ENCODE measurements around the gene ZFYVE26. TPM values are rescaled to one million over a fixed set of nuclear protein-coding genes. Genes with fewer than 3 reads are reported as not detected.

ZFYVE26 gene
- total RNA-seq, 1 experiment from 2014 or later: 19.9 TPM

DNA sequence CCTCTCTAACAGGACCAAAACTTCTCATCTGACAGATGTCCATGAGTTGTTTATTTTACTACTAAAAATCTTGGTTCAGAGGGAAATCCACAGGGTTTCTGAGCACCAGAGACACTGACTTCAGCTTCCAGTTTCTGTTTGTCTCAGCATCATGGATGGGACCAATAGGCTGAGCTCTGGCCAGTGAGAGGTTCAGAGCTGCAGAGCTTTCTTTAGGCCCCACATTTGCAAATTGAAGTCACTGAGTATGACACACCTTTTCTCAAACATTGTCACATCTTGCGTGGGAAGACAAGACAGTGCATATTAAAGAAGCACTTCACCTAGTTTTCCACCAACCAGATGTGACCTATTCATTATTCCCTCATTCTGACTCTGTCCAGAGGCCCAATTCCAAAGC lies 69.5 kb downstream of the ZFYVE26 start:
- H3K23me2 ChIP-seq (ENCODE audit: insufficient read length, low read depth, low read length, poor library complexity, severe bottlenecking): no peaks in the 10 kb centered on the region
- no peaks in the 10 kb centered on the region for H3K4me1 ChIP-seq (ENCODE audit: insufficient read depth, low read length)
- H4K5ac ChIP-seq (ENCODE audit: insufficient read length, low read depth, low read length): no peak overlapping the region
- no peak overlapping the region for H2AFZ ChIP-seq (ENCODE audit: low read length)
- H2BK20ac ChIP-seq (ENCODE audit: low read depth, low read length, poor library complexity, severe bottlenecking): no peak overlapping the region
- H3K18ac ChIP-seq (ENCODE audit: insufficient read length, low read depth, low read length): no peak overlapping the region
- no peak overlapping the region for H3K9ac ChIP-seq (ENCODE audit: extremely low read depth, insufficient read length, low read length)
- no peak overlapping the region for H2BK5ac ChIP-seq (ENCODE audit: insufficient read length, low read length)
- H3K23ac ChIP-seq (ENCODE audit: insufficient read length, low read depth, low read length): no peak overlapping the region
- H3K4me2 ChIP-seq (ENCODE audit: insufficient read depth, insufficient read length, low read length): no peak overlapping the region
- Mint-ChIP-seq H3K27ac (no peak overlapping the region), H3K4me3 (no peak overlapping the region), H3K9me3 (no peaks in the 10 kb centered on the region), H3K27me3 (ENCODE audit: low read depth) (no peaks in the 10 kb centered on the region; the same call in 1 of the 2 replicates), H3K4me1 (no peaks in the 10 kb centered on the region), H3K36me3 (ENCODE audit: insufficient read depth in 1 of 3, low read depth in 3 of 3) (peaks cover 23 to 37% (median 34%) of the 10 kb centered on the region in 3 experiments; a peak in 6 of 7 replicates)
- no peak overlapping the region for H2BK12ac ChIP-seq (ENCODE audit: insufficient read length, low read depth, low read length)
- no peak overlapping the region for H3K14ac ChIP-seq (ENCODE audit: insufficient read depth, low read length)
- H3K79me1 ChIP-seq (ENCODE audit: insufficient read depth, low read depth, low read length, poor library complexity, severe bottlenecking): no peaks in the 10 kb centered on the region
- no peaks in the 10 kb centered on the region; the same call in 1 of the 2 replicates for H3K79me2 ChIP-seq (ENCODE audit: insufficient read depth, low read length)
- H4K20me1 ChIP-seq (ENCODE audit: control insufficient read depth, insufficient read depth, insufficient read length): no peaks in the 10 kb centered on the region
- H3K27me3 ChIP-seq (ENCODE audit: insufficient read depth, low read length): no peaks in the 10 kb centered on the region
- TF ChIP-seq, protein P1, sequence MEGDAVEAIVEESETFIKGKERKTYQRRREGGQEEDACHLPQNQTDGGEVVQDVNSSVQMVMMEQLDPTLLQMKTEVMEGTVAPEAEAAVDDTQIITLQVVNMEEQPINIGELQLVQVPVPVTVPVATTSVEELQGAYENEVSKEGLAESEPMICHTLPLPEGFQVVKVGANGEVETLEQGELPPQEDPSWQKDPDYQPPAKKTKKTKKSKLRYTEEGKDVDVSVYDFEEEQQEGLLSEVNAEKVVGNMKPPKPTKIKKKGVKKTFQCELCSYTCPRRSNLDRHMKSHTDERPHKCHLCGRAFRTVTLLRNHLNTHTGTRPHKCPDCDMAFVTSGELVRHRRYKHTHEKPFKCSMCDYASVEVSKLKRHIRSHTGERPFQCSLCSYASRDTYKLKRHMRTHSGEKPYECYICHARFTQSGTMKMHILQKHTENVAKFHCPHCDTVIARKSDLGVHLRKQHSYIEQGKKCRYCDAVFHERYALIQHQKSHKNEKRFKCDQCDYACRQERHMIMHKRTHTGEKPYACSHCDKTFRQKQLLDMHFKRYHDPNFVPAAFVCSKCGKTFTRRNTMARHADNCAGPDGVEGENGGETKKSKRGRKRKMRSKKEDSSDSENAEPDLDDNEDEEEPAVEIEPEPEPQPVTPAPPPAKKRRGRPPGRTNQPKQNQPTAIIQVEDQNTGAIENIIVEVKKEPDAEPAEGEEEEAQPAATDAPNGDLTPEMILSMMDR (conservative IDR thresholded peaks at IDR 0.05): no peak
- H2BK120ac ChIP-seq (ENCODE audit: low read depth, low read length, poor library complexity, severe bottlenecking): no peak overlapping the region
- DNase-seq: no peak
- H3K27ac ChIP-seq (ENCODE audit: insufficient read length, low read depth, low read length): no peak overlapping the region
- H4K91ac ChIP-seq (ENCODE audit: insufficient read length, low read depth, low read length): no peak overlapping the region
- no peak overlapping the region for H3T11ph ChIP-seq (ENCODE audit: low read length)
- H3K4ac ChIP-seq (ENCODE audit: low read depth, low read length): no peak overlapping the region
- no peak overlapping the region for H2AK5ac ChIP-seq (ENCODE audit: insufficient read length, low read length)
- no CpG with 5 or more reads among the region's 1 CpG for WGBS (ENCODE audit: extremely low coverage, insufficient read length, low lambda C conversion rate)
- H4K8ac ChIP-seq (replicated peaks; ENCODE audit: insufficient read length, low read depth, low read length): no peak overlapping the region
- H3K56ac ChIP-seq (ENCODE audit: insufficient read length, low read depth, low read length): no peak overlapping the region
- no peaks in the 10 kb centered on the region for H3K9me3 ChIP-seq (ENCODE audit: control insufficient read depth, low read depth, low read length)
- no peak overlapping the region for H2BK15ac ChIP-seq (ENCODE audit: low read depth, low read length)

All from H9 (cell line).